Measurements from ENCODE around the gene RAB40C. TPM values are rescaled to one million over a fixed set of nuclear protein-coding genes. Genes with fewer than 3 reads are reported as not detected.

RAB40C gene
- total RNA-seq, 1 experiment from 2014 or later: 17.7 TPM

GRCh38 chr16:561957-562938 lies 27.6 kb upstream of the RAB40C start:
- no peaks in the 10 kb centered on the region for H3K4me1 Mint-ChIP-seq (ENCODE audit: insufficient read depth, unreplicated experiment)
- no peak for DNase-seq (ENCODE audit: unreplicated experiment)
- intact Hi-C loops (cut with micrococcal nuclease): no loop called here
- H3K27me3 Mint-ChIP-seq (ENCODE audit: insufficient read depth, unreplicated experiment): no peaks in the 10 kb centered on the region
- BruUV-seq (replicated peaks): no TSS peak
- TF ChIP-seq, protein P1, sequence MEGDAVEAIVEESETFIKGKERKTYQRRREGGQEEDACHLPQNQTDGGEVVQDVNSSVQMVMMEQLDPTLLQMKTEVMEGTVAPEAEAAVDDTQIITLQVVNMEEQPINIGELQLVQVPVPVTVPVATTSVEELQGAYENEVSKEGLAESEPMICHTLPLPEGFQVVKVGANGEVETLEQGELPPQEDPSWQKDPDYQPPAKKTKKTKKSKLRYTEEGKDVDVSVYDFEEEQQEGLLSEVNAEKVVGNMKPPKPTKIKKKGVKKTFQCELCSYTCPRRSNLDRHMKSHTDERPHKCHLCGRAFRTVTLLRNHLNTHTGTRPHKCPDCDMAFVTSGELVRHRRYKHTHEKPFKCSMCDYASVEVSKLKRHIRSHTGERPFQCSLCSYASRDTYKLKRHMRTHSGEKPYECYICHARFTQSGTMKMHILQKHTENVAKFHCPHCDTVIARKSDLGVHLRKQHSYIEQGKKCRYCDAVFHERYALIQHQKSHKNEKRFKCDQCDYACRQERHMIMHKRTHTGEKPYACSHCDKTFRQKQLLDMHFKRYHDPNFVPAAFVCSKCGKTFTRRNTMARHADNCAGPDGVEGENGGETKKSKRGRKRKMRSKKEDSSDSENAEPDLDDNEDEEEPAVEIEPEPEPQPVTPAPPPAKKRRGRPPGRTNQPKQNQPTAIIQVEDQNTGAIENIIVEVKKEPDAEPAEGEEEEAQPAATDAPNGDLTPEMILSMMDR (IDR thresholded peaks at IDR 0.05; ENCODE audit: unreplicated experiment): no peak
- no peaks in the 10 kb centered on the region for H3K36me3 Mint-ChIP-seq (ENCODE audit: insufficient read depth, unreplicated experiment)
- H3K4me3 Mint-ChIP-seq (ENCODE audit: unreplicated experiment): no peak overlapping the region
- H3K9me3 Mint-ChIP-seq (ENCODE audit: unreplicated experiment): no peaks in the 10 kb centered on the region
- H3K27ac Mint-ChIP-seq (ENCODE audit: low read depth, unreplicated experiment): no peak overlapping the region
- ChIA-PET CTCF (interaction anchor here (0.6 kb wide), 1 partner anchor 175 kb away, joined by 4 read pairs; no protein-coding TSS in a partner anchor), POLR2A (no interaction called here)

GRCh38 chr16:563072-563644 lies 26.7 kb upstream of the RAB40C start:
- DNase-seq (ENCODE audit: unreplicated experiment): no peak
- no TSS peak for BruUV-seq (replicated peaks)
- intact Hi-C loops (cut with micrococcal nuclease): no loop called here
- ChIA-PET CTCF (no interaction called here), POLR2A (no interaction called here)
- Mint-ChIP-seq H3K27ac (ENCODE audit: low read depth, unreplicated experiment) (no peak overlapping the region), H3K36me3 (ENCODE audit: insufficient read depth, unreplicated experiment) (no peaks in the 10 kb centered on the region), H3K4me1 (ENCODE audit: insufficient read depth, unreplicated experiment) (no peaks in the 10 kb centered on the region), H3K27me3 (ENCODE audit: insufficient read depth, unreplicated experiment) (no peaks in the 10 kb centered on the region), H3K9me3 (ENCODE audit: unreplicated experiment) (no peaks in the 10 kb centered on the region), H3K4me3 (ENCODE audit: unreplicated experiment) (no peak overlapping the region)
- TF ChIP-seq, protein P1 (IDR thresholded peaks at IDR 0.05; ENCODE audit: unreplicated experiment): no peak

- BruUV-seq (replicated peaks): no TSS peak
- H3K27ac Mint-ChIP-seq (ENCODE audit: low read depth, unreplicated experiment): no peak overlapping the region
- intact Hi-C loops (cut with micrococcal nuclease): no loop called here
These were observed 25.0 kb upstream of the RAB40C start for GRCh38 chr16:564690-565418.

More at GRCh38 chr16:564690-565418, 25.0 kb upstream of the RAB40C start:
- Mint-ChIP-seq H3K4me1 (ENCODE audit: insufficient read depth, unreplicated experiment) (no peaks in the 10 kb centered on the region), H3K4me3 (ENCODE audit: unreplicated experiment) (no peak overlapping the region), H3K36me3 (ENCODE audit: insufficient read depth, unreplicated experiment) (no peaks in the 10 kb centered on the region), H3K9me3 (ENCODE audit: unreplicated experiment) (no peaks in the 10 kb centered on the region), H3K27me3 (ENCODE audit: insufficient read depth, unreplicated experiment) (no peaks in the 10 kb centered on the region)
- DNase-seq (ENCODE audit: unreplicated experiment): no peak
- POLR2A ChIA-PET: no interaction called here
- CTCF ChIA-PET: no interaction called here
- TF ChIP-seq, protein P1 (IDR thresholded peaks at IDR 0.05; ENCODE audit: unreplicated experiment): no peak

All from MCF 10A (cell line).